Chondrocyte (in vitro differentiated cells): ENCODE measurements around the gene KAZN. TPM values are rescaled to one million over a fixed set of nuclear protein-coding genes. Genes with fewer than 3 reads are reported as not detected.

Source experiments
- DNase-seq: peaks from one replicate; pipeline ENCODE4 v3.0.0; 2021; ENCODE audit warnings: mixed read lengths, low spot score
- H3K27ac Mint-ChIP-seq: one replicate; pipeline ENCODE4 v1.8.0; 2021; ENCODE audit warnings: mild to moderate bottlenecking, moderate library complexity, mixed read lengths; ENCODE audit not compliant: unreplicated experiment
- H3K27me3 Mint-ChIP-seq: 2 replicates; pipeline ENCODE4 v1.8.0; 2021; ENCODE audit warnings: low read depth, mixed read lengths
- H3K36me3 Mint-ChIP-seq: 2 replicates; pipeline ENCODE4 v1.8.0; 2021; ENCODE audit warnings: low read depth, mixed read lengths
- H3K4me1 Mint-ChIP-seq: 2 replicates; pipeline ENCODE4 v1.8.0; 2021; ENCODE audit warnings: low read depth, mild to moderate bottlenecking, mixed read lengths
- H3K4me3 Mint-ChIP-seq: one replicate; pipeline ENCODE4 v1.8.0; 2021; ENCODE audit warnings: mild to moderate bottlenecking, moderate library complexity, mixed read lengths; ENCODE audit not compliant: unreplicated experiment
- H3K9me3 Mint-ChIP-seq: 2 replicates; pipeline ENCODE4 v1.8.0; 2021; ENCODE audit warnings: low read depth, mixed read lengths
- CTCF ChIP-seq: fragments of 200-600 bp; sonication (generic); IDR thresholded peaks from 2 replicates; pipeline ENCODE4 v1.5.0; 2021; ENCODE audit warnings: antibody characterized with exemption, mild to moderate bottlenecking, moderate library complexity
- total RNA-seq: library from RNA; stranded (reverse); gene quantifications from 3 replicates; pipeline ENCODE4 v1.2.1, GENCODE V29; 2021

Gene KAZN
- total RNA-seq, 1 donor from 2014 or later: 29.6 TPM

DNA sequence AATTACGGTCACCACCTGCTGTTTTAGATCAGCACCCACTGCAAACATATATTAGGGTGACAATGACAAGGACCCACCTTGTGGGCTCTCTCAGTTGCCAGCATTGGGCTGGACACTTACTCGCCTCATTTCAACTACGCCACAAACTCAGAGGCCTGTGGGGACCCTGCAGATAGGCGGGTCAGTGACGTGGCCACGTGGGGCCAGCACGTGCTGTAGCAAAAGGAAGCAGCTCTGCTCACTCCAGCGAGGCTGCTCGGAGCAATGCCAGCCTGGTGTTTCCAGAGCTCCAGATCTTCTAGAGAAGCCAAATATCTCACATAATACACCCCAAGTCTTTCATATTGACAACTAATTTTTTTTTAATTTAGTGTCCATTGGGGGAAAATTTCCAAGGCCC is 478.3 kb downstream of the KAZN start:
- DNase-seq: no peak
- TF ChIP-seq CTCF: no peak
- H3K4me1 Mint-ChIP-seq: no peaks in the 10 kb centered on the region

GRCh38 chr1:15077384-15077783 is 478.9 kb downstream of the KAZN start:
- Mint-ChIP-seq H3K9me3 (no peaks in the 10 kb centered on the region), H3K4me3 (no peak overlapping the region), H3K4me1 (no peaks in the 10 kb centered on the region), H3K27ac (no peak overlapping the region), H3K36me3 (no peaks in the 10 kb centered on the region), H3K27me3 (no peaks in the 10 kb centered on the region)
- DNase-seq: no peak
- no peak for TF ChIP-seq CTCF

More for the DNA sequence above, 478.3 kb downstream of the KAZN start:
- Mint-ChIP-seq H3K27ac (no peak overlapping the region), H3K9me3 (no peaks in the 10 kb centered on the region), H3K36me3 (no peaks in the 10 kb centered on the region), H3K27me3 (no peaks in the 10 kb centered on the region), H3K4me3 (no peak overlapping the region)

DNA sequence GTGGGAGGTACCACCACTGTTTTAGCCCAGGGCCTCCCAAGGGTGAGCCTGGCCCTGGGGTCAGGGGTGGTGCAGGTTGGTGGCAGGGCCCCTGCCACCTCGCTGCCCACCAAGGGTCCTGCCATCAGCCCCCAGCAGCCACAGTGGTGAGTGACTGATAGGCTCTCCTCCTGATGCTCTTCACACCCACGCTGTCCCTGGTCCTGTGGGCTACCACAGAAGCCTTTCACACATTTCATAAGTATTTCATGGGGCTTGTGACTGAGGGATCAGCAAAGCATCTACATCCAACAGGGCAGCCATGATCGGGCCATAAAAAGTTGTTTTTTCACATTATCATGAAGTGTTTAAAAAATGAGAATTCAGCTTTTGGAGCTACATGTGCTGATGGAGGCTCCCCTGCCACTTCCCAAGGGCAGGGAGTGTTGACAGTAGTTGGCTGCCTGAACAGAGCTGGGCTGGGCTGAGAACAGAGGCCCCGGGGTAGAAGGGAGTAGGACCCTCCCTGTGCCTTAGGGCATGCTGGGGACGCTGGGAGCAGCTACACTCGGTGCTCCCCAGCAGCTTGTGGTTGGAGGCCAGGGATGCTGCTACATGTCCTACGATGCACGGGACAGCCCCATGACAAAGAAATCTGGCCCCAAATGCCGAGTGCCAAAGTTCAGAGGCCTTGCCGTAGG is 482.0 kb downstream of the KAZN start:
- Mint-ChIP-seq H3K9me3 (no peaks in the 10 kb centered on the region), H3K36me3 (no peaks in the 10 kb centered on the region), H3K27ac (no peak overlapping the region), H3K27me3 (no peaks in the 10 kb centered on the region), H3K4me3 (no peak overlapping the region), H3K4me1 (no peaks in the 10 kb centered on the region)
- TF ChIP-seq CTCF: no peak
- no peak for DNase-seq

GRCh38 chr1:15081102-15081501 is 482.6 kb downstream of the KAZN start:
- Mint-ChIP-seq H3K9me3 (no peaks in the 10 kb centered on the region), H3K36me3 (no peaks in the 10 kb centered on the region), H3K4me3 (no peak overlapping the region), H3K4me1 (no peaks in the 10 kb centered on the region), H3K27me3 (no peaks in the 10 kb centered on the region), H3K27ac (no peak overlapping the region)
- TF ChIP-seq CTCF: no peak
- DNase-seq: no peak

- H3K4me3 Mint-ChIP-seq: no peak overlapping the region
- no peak for TF ChIP-seq CTCF
- H3K27me3 Mint-ChIP-seq: no peaks in the 10 kb centered on the region
- no peak for DNase-seq
- no peaks in the 10 kb centered on the region for H3K9me3 Mint-ChIP-seq
- no peaks in the 10 kb centered on the region for H3K36me3 Mint-ChIP-seq
- H3K4me1 Mint-ChIP-seq: no peaks in the 10 kb centered on the region
- no peak overlapping the region for H3K27ac Mint-ChIP-seq
Observed at GRCh38 chr1:15083578-15083977, 485.1 kb downstream of the KAZN start.
